Measurements from ENCODE around the gene CBFA2T3.

GRCh38 chr16:89022051-89022836, 45.2 kb upstream of the CBFA2T3 start:
- no peak for TF ChIP-seq POLR2A (IDR thresholded peaks at IDR 0.05; ENCODE audit: control extremely low read depth in 1 of 2, low read depth in 2 of 2, low read length in 2 of 2)
- TF ChIP-seq SAP30 (IDR thresholded peaks at IDR 0.05; ENCODE audit: insufficient read depth, insufficient replicate concordance, low read length), result no peak
- TF ChIP-seq, protein P1, sequence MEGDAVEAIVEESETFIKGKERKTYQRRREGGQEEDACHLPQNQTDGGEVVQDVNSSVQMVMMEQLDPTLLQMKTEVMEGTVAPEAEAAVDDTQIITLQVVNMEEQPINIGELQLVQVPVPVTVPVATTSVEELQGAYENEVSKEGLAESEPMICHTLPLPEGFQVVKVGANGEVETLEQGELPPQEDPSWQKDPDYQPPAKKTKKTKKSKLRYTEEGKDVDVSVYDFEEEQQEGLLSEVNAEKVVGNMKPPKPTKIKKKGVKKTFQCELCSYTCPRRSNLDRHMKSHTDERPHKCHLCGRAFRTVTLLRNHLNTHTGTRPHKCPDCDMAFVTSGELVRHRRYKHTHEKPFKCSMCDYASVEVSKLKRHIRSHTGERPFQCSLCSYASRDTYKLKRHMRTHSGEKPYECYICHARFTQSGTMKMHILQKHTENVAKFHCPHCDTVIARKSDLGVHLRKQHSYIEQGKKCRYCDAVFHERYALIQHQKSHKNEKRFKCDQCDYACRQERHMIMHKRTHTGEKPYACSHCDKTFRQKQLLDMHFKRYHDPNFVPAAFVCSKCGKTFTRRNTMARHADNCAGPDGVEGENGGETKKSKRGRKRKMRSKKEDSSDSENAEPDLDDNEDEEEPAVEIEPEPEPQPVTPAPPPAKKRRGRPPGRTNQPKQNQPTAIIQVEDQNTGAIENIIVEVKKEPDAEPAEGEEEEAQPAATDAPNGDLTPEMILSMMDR (IDR thresholded peaks at IDR 0.05; ENCODE audit: control extremely low read depth in 1 of 3, insufficient read depth in 1 of 3, low read depth in 1 of 3, low read length in 3 of 3), result no peak
- no peak for TF ChIP-seq FOSL1 (IDR thresholded peaks at IDR 0.05; ENCODE audit: insufficient read depth, low read depth, low read length)
- TF ChIP-seq POLR2AphosphoS5 (IDR thresholded peaks at IDR 0.05; ENCODE audit: low read depth, low read length), result no peak
- TF ChIP-seq SP2 (IDR thresholded peaks at IDR 0.05; ENCODE audit: low read length), result no peak
- no peak for TF ChIP-seq SUZ12 (IDR thresholded peaks at IDR 0.05; ENCODE audit: low read length)
